Skin of body (tissue), 2 donors: ENCODE data around the gene MEIS1. TPM values are rescaled to one million over a fixed set of nuclear protein-coding genes. Genes with fewer than 3 reads are reported as not detected.

Source experiments
- DNase-seq: peaks from one replicate; lab custom pipeline; 2025; lab: John Stamatoyannopoulos, UW
- total RNA-seq: library from RNA; depleted of rRNA; stranded (reverse); fragments of >200 nt; gene quantifications from one replicate; pipeline ENCODE4 v1.2.3, GENCODE V29; 2014

MEIS1 gene
- total RNA-seq, 1 donor from 2014 or later: 28.4 TPM

DNA sequence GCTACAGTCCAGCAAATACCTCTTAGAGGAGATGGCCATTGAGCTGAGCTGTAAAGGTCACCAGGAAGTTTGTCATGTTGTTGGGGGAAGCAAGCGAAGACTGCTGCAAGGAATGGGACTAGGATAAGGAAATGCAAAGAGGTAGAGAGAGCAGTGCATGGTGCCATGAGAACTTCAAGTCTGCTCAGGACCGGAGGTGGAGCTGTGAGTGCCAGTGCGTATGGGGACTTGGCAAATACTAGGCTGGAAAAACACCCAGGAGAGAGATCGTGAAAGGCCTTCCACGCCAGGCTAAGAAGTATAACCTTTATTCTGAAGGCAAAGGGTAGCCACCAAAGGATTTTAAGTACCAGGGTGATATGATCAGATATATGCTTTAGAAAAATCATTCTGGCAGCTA, 71.3 kb downstream of the MEIS1 start:
- no peak for DNase-seq

- DNase-seq: no peak
These were observed 72.8 kb downstream of the MEIS1 start for GRCh38 chr2:66507673-66508201.

DNA sequence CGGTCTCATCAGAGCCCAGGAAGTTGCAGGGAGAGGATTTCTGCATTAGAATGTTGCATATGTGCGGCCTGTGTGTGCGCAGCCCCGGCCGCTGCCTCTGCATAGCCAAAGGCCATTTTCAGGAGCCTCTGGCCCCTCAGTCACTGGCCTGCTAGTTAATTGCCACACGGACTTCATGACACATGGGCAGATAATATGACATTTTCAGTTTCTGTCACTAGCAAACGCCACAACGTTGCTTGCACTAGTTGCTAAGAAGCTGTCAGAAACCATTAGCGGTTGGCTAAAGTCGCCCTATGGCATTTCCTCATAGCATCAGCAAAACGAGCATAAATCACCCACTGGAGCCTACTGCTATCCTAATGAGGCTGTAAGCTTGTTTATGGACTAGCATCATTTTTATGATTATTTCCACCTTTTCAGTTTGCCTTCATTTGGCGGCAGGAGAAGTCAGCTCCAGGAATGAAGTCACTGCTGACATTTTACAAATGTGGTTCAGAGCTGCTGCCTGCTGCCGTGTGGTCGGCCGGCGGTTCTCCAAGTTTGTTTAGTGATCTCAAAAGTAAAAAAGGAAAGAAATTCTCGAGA, 73.7 kb downstream of the MEIS1 start:
- DNase-seq: no peak

DNA sequence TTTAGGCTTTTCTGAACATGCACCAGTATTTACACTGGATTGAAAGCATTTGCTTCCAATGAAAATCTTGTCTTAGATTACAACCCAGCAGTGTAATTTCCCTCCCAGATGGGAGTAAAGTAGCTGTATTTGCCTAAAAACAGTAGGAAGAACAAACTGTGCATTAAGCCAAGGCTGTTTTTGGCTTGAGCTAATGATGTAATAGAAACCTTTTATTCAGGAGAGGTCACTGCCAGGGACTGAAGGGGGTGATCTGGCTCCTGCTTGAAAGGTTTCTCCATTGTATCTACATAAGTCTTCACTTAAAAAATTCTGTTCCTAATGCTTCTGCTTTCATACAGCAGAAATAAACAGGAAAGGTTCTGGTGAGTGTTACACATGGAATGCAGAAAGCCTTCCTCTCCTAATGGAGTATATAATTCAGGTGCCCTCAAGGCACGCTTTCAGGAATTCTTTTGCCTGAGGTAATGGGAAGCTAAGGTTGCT, 74.4 kb downstream of the MEIS1 start:
- no peak for DNase-seq

GRCh38 chr2:66512626-66513025, 77.7 kb downstream of the MEIS1 start:
- DNase-seq: no peak

- no peak for DNase-seq
These were observed 80.8 kb downstream of the MEIS1 start for GRCh38 chr2:66515743-66516142.

DNA sequence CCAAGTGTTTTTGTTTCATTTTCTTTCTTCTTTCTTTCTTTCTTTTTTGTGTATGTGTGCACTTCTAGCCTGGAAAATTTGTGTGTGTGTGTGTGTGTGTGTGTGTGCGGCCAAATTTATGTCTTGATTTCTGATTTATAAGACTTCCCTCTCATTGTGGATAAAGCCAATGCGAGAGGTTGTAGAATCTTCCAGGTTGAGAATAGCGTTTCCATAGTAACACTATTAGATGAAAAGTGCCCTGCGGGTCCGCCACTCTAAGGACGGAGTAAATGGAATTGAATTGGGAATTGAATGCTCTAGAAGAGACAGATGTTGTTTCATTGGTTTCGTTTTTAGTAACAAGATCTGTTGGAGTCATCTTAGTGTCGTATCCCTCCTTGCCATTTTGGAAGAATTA, 81.6 kb downstream of the MEIS1 start:
- DNase-seq: no peak

DNA sequence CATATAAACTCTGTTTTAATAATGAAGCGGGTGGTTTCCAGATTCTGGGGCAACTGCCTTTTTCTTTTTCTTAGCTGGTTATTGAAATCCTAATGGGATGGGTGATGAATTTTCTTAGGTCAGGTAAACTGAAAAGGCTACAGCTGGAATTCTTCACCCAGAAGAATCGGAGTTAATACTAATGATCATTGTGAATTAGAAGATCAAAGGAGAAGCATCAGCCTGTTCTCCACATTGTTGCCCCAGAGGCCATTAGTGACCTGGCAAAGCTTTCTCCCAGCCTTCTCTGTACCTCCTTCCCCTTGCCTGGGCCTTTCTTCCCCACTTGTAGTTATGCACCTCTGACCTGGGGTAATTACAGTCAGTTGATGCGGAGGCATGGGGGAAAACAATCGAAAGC, 82.8 kb downstream of the MEIS1 start:
- no peak for DNase-seq

DNA sequence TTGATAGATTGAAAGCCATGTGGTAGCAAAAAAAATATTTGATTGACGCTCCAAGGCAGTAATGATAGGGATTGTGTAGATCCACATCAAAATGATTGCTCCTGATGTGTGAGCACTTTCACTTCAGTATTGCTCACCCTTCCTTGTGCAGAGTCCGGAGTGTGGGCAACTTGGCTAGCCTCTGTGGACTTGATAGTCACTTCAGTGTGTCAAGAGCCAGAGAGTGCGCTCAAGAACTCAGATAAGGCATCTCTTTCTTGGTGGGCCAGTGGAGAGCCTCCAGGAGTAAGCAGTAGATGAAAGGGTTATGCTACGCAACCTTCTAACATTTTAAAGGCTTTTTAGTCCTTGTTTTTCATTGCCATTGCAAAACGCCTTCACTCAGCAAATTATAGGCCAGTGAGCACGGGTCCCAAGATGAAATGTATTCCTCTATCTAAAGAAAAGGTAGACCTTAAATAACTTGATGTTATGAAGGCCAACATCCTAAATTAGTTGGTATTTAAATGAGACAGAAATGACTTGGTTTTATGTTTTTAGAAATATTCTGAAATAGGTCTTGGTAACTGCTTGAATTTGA, 84.4 kb downstream of the MEIS1 start:
- DNase-seq: no peak

- DNase-seq: no peak
These were observed 86.5 kb downstream of the MEIS1 start for GRCh38 chr2:66521291-66521922.

- DNase-seq: no peak
These were observed 87.9 kb downstream of the MEIS1 start for GRCh38 chr2:66522611-66523376.

- DNase-seq: no peak
These were observed 88.5 kb downstream of the MEIS1 start for GRCh38 chr2:66523377-66523969.

DNA sequence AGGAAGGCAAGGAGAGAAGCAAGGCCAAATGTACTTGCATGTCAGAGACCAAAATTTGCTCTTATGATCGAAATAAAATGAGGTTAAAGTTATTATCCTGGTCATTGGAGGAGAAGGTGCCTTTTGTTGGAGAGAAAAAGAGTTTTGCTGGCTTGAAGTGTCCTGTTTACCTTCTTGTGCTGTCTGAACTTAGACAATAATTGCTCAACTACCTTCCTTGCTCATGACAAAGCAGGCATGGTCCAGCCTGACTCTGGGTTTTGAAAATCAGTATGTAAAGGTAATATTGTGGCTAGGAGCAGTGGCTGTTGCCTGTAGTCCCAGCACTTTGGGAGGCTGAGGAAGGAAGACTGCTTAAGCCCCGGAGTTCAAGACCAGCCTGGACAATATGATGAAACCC, 89.1 kb downstream of the MEIS1 start:
- DNase-seq: no peak

GRCh38 chr2:66525606-66526005, 90.7 kb downstream of the MEIS1 start:
- no peak for DNase-seq

DNA sequence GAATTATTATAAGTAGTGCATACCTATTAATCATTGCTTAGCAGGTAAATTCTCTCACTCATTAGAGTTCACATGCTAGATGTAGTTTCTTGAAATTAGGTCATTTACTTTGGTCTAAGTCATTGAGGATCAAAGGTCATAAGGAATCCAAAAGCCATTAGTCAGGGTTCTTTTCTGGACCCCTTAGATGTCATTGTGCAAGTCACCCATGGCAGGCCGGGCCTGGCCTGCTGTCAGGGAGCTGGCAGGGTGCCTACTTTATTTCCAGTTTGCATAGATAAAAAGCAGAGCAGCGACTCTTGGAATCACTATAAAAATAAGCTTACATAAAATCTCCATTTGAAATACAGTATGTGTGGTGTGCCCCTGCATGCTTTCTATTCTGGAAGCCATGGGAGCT, 91.3 kb downstream of the MEIS1 start:
- DNase-seq: no peak

- DNase-seq: no peak
These were observed 94.2 kb downstream of the MEIS1 start for GRCh38 chr2:66528974-66529724.

GRCh38 chr2:66530651-66531050, 95.7 kb downstream of the MEIS1 start:
- DNase-seq: no peak

- no peak for DNase-seq
These were observed 96.2 kb downstream of the MEIS1 start for GRCh38 chr2:66531155-66531554.

DNA sequence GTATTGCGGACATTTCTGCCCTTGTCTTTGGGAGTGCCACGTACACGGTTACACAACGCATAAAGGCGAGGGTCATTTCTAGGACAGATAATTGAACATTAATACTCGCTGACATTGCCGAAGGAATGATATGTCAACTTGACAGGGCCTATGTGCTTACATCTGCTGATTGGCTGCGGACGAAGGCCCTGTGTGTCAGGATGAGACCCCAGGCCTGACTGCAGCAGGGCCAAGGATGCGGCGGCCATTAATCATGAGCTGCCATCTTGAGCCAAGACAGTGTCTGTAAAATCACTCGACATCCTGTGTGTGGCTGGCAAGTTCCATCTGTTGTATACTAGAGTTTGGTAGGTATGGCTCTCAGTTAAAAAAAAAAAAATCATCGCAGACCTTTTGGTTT, 96.6 kb downstream of the MEIS1 start:
- DNase-seq: no peak

DNA sequence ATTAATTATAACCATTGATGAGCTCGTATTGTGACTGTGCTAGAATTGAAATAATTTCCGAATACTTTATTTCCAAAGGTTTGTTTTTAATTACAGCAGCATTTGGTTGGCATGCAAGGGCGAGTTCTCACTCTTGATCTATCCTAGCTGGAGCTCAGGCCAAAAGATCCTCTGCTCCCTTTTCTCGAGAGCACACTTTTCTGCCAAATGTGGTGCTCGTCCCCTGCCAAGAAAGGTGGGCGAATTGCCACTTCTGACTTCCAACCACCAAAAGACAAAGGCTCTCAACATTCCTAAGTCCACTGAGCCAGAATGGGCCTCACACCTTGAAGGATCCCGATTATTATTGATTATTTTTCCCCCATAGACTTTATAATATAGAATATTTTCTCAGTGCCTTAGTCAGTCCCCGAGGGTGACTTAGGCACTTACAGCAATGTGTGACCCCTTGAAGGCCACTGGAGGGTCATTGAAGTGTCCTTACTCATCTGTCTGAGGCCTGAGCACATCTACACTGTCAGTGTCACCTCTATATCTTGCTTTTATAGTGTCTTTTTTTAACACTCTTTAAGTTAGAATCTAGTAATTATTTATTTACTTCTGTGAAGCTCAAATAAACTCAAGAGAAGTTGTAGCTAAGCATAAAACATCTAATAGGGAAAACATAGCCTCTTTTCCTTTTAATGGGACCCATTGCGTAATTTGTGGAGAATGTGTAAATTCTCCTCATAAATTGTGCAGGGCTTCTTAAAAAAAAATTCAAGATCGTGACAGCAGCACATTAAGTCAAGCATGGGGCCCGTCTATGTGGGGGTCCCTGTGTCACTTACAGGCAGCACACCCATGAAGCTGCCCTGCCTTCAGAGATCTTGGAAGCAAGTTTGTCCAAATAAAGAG, 98.3 kb downstream of the MEIS1 start:
- DNase-seq: no peak
